HepG2 (cell line): ENCODE results near the gene RNPEPL1. TPM values are rescaled to one million over a fixed set of nuclear protein-coding genes. Genes with fewer than 3 reads are reported as not detected.

Experiments used
- E2F2 ChIP-seq: sonication (generic); formaldehyde crosslinking; IDR thresholded peaks from 2 replicates; pipeline ENCODE4 v1.4.0; 2020; ENCODE audit warnings: missing genetic modification reagents, borderline replicate concordance
- GABPA ChIP-seq, 2 experiments: IDR thresholded peaks; 2 replicates each; pipeline ENCODE4 v1.6.1; 2011 to 2016; ENCODE audit warnings: low read depth in 2 of 2, low read length in 1 of 2, missing biosample characterization in 1 of 2, missing genetic modification characterization in 1 of 2
- GPBP1L1 ChIP-seq: sonication (generic); formaldehyde crosslinking; IDR thresholded peaks from 2 replicates; pipeline ENCODE4 v1.5.0; 2020; ENCODE audit warnings: mild to moderate bottlenecking, missing genetic modification reagents
- GTF3A ChIP-seq: sonication (generic); formaldehyde crosslinking; conservative IDR thresholded peaks from 2 replicates; pipeline ENCODE4 v1.4.0; 2020; ENCODE audit warnings: mild to moderate bottlenecking, missing genetic modification reagents
- HNRNPK ChIP-seq: fragments of 200-400 bp; formaldehyde crosslinking; IDR thresholded peaks from 2 replicates; pipeline ENCODE4 v1.6.1; 2018; ENCODE audit warnings: low read length, low read depth, moderate library complexity, mild to moderate bottlenecking; ENCODE audit not compliant: poor library complexity, severe bottlenecking
- JUND ChIP-seq: sonication (generic); formaldehyde crosslinking; IDR thresholded peaks from 2 replicates; pipeline ENCODE4 v1.8.0; 2022; ENCODE audit warnings: mild to moderate bottlenecking, missing genetic modification reagents
- MXI1 ChIP-seq: IDR thresholded peaks from 3 replicates; pipeline ENCODE4 v1.6.1; 2012; ENCODE audit warnings: low read depth, low read length, inconsistent platforms, borderline replicate concordance
- RXRA ChIP-seq: sonication (generic); formaldehyde crosslinking; IDR thresholded peaks from 2 replicates; pipeline ENCODE4 v1.5.1; 2020; ENCODE audit warnings: missing genetic modification reagents
- SALL1 ChIP-seq: sonication (generic); formaldehyde crosslinking; IDR thresholded peaks from 2 replicates; pipeline ENCODE4 v1.8.0; 2022; ENCODE audit warnings: mild to moderate bottlenecking, missing genetic modification reagents
- SRSF1 ChIP-seq: fragments of 200-400 bp; formaldehyde crosslinking; optimal IDR thresholded peaks from 2 replicates; pipeline ENCODE3; 2017; ENCODE audit warnings: mild to moderate bottlenecking, low read depth, low read length, moderate library complexity
- TBL1XR1 ChIP-seq: fragments of 150-350 bp; IDR thresholded peaks from 2 replicates; pipeline ENCODE4 v1.6.1; 2014; ENCODE audit warnings: borderline replicate concordance, low read length; ENCODE audit not compliant: partially characterized antibody
- TGIF2 ChIP-seq: IDR thresholded peaks from 2 replicates; pipeline ENCODE4 v1.6.1; 2016; ENCODE audit warnings: control low read depth, missing compliant biosample characterization
- TIGD3 ChIP-seq: sonication (generic); formaldehyde crosslinking; IDR thresholded peaks from 2 replicates; pipeline ENCODE4 v1.5.1; 2020; ENCODE audit warnings: mild to moderate bottlenecking, missing genetic modification reagents, borderline replicate concordance
- TRIM24 ChIP-seq: sonication (generic); formaldehyde crosslinking; IDR thresholded peaks from 2 replicates; pipeline ENCODE4 v1.8.0; 2022; ENCODE audit warnings: mild to moderate bottlenecking, missing genetic modification reagents
- ZBTB1 ChIP-seq: sonication (generic); formaldehyde crosslinking; IDR thresholded peaks from 2 replicates; pipeline ENCODE4 v1.4.0; 2020; ENCODE audit warnings: missing genetic modification reagents, borderline replicate concordance
- ZC3H13 ChIP-seq: sonication (generic); formaldehyde crosslinking; IDR thresholded peaks from 2 replicates; pipeline ENCODE4 v1.8.1; 2023; ENCODE audit warnings: mild to moderate bottlenecking, missing genetic modification reagents, moderate library complexity
- ZFX ChIP-seq: sonication (generic); formaldehyde crosslinking; IDR thresholded peaks from 2 replicates; pipeline ENCODE4 v1.4.0; 2020; ENCODE audit warnings: mild to moderate bottlenecking, low read depth, missing genetic modification reagents, moderate library complexity
- ZIK1 ChIP-seq: sonication (generic); formaldehyde crosslinking; IDR thresholded peaks from 2 replicates; pipeline ENCODE4 v1.5.0; 2020; ENCODE audit warnings: mild to moderate bottlenecking, low read depth, missing genetic modification reagents, borderline replicate concordance
- ZNF124 ChIP-seq: sonication (generic); formaldehyde crosslinking; IDR thresholded peaks from 2 replicates; pipeline ENCODE4 v1.4.0; 2020; ENCODE audit warnings: missing genetic modification reagents
- ZNF136 ChIP-seq: sonication (generic); formaldehyde crosslinking; IDR thresholded peaks from 2 replicates; pipeline ENCODE4 v1.8.1; 2022; ENCODE audit warnings: low read depth, mild to moderate bottlenecking, moderate library complexity, missing genetic modification reagents
- ZNF234 ChIP-seq: sonication (generic); formaldehyde crosslinking; conservative IDR thresholded peaks from 2 replicates; pipeline ENCODE4 v1.5.1; 2020; ENCODE audit warnings: mild to moderate bottlenecking, missing genetic modification reagents
- ZNF263 ChIP-seq: sonication (generic); formaldehyde crosslinking; IDR thresholded peaks from 2 replicates; pipeline ENCODE4 v1.4.0; 2020; ENCODE audit warnings: missing genetic modification reagents
- ZNF574 ChIP-seq: sonication (generic); formaldehyde crosslinking; IDR thresholded peaks from 2 replicates; pipeline ENCODE4 v1.4.0; 2020; ENCODE audit warnings: missing genetic modification reagents
- ZNF670 ChIP-seq: sonication (generic); formaldehyde crosslinking; IDR thresholded peaks from 2 replicates; pipeline ENCODE4 v1.8.0; 2022; ENCODE audit warnings: mild to moderate bottlenecking, missing genetic modification reagents, borderline replicate concordance
- polyA plus RNA-seq, 8 experiments: library from polyadenylated mRNA; depleted of rRNA in 3 of 8; stranded (reverse) in 7 of 8; unstranded in 1 of 8; fragments of >200 nt; fragmentation: Illumina TruSeq in 4 of 8; extraction: Trizol in 4 of 8; gene quantifications; 2 replicates each; pipeline versions ENCODE4 v1.2.1 to v1.2.3, GENCODE V29; 2011 to 2016; ENCODE audit warnings: low read depth in 4 of 8, missing spikeins in 1 of 8, mixed read lengths in 1 of 8; ENCODE audit not compliant: insufficient read depth in 1 of 8
- total RNA-seq, 5 experiments: library from RNA; depleted of rRNA; stranded (reverse); fragments of >200 nt; fragmentation: Illumina TruSeq; extraction: Trizol; gene quantifications; 2 replicates each; pipeline ENCODE4 v1.2.3, GENCODE V29; 2016; ENCODE audit warnings: low read depth in 1 of 5

The RNPEPL1 gene
- total and polyA plus RNA-seq, 2 of the 13 experiments (the other 11 are each of a cell fraction or from before 2014, with no cell fraction given): 13.0 to 18.0 TPM

- TF ChIP-seq MXI1 (no peak), GPBP1L1 (CRISPR knock-in tag) (no peak), HNRNPK (no peak), ZNF574 (CRISPR knock-in tag) (no peak), ZNF234 (no peak), ZNF263 (CRISPR knock-in tag) (no peak), TGIF2 (CRISPR knock-in tag) (no peak), ZNF124 (CRISPR knock-in tag) (no peak), ZFX (no peak), TBL1XR1 (no peak), ZNF136 (CRISPR knock-in tag) (no peak), ZIK1 (CRISPR knock-in tag) (no peak), JUND (CRISPR knock-in tag) (no peak), GTF3A (CRISPR knock-in tag) (no peak), ZNF670 (CRISPR knock-in tag) (no peak), RXRA (CRISPR knock-in tag) (no peak), TIGD3 (CRISPR knock-in tag) (no peak), TRIM24 (CRISPR knock-in tag) (no peak), ZC3H13 (CRISPR knock-in tag) (peak; percentile 88), SRSF1 (peak; percentile 10), GABPA (IDR thresholded peaks at IDR 0.05; ENCODE audit: low read depth, low read length) (no peak), GABPA (CRISPR knock-in tag; IDR thresholded peaks at IDR 0.05; ENCODE audit: low read depth) (no peak), ZBTB1 (no peak), E2F2 (no peak), SALL1 (CRISPR knock-in tag) (no peak)
These were observed 10.9 kb downstream of the RNPEPL1 start (continued) for GRCh38 chr2:240579071-240579762.
